ENCODE results near the gene GPR62. TPM values are rescaled to one million over a fixed set of nuclear protein-coding genes. Genes with fewer than 3 reads are reported as not detected.

Gene GPR62
- total RNA-seq, 1 donor from 2014 or later: not detected

DNA sequence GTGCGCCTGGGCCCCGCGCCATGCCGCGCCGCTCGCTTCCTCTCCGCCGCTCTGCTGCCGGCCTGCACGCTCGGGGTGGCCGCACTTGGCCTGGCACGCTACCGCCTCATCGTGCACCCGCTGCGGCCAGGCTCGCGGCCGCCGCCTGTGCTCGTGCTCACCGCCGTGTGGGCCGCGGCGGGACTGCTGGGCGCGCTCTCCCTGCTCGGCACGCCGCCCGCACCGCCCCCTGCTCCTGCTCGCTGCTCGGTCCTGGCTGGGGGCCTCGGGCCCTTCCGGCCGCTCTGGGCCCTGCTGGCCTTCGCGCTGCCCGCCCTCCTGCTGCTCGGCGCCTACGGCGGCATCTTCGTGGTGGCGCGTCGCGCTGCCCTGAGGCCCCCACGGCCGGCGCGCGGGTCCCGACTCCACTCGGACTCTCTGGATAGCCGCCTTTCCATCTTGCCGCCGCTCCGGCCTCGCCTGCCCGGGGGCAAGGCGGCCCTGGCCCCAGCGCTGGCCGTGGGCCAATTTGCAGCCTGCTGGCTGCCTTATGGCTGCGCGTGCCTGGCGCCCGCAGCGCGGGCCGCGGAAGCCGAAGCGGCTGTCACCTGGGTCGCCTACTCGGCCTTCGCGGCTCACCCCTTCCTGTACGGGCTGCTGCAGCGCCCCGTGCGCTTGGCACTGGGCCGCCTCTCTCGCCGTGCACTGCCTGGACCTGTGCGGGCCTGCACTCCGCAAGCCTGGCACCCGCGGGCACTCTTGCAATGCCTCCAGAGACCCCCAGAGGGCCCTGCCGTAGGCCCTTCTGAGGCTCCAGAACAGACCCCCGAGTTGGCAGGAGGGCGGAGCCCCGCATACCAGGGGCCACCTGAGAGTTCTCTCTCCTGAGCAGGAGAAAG, 951 bp downstream of the GPR62 start:
- no peak for DNase-seq (ENCODE audit: low read depth)

DNA sequence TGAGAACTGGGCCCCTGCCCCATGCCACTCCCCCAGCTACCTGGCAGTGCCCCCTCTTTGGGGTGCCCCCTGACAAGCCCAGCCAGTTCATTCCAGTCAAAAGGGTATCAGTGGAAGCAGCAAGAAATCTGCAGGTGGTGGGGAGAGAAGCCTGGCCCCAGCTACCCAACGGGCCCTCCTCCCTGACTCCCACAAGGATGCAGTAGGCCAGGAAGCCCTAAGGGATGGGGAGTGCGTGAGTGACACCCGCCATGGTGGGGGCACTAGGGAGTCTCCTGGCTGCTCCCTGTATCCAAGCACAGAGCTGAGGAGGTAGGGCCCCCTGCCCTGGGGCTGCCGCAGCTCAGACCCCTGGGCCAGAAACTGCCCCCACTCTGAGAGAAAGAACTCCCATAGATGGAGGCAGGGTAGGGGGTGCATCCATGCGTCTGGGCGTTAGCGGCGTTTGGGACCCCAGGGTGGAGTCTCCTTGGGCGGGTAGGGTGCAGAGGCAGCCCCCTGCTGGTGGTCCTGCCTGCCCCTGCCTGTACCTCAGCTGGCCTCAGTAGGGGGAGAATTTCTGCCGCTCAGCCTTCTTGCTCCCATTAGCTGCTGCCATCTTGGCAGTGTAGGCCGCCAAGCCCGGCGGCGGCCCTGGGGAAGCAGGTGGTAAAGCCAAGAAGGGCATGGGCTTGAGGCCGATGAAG, 2.5 kb downstream of the GPR62 start:
- DNase-seq (ENCODE audit: low read depth): no peak

DNA sequence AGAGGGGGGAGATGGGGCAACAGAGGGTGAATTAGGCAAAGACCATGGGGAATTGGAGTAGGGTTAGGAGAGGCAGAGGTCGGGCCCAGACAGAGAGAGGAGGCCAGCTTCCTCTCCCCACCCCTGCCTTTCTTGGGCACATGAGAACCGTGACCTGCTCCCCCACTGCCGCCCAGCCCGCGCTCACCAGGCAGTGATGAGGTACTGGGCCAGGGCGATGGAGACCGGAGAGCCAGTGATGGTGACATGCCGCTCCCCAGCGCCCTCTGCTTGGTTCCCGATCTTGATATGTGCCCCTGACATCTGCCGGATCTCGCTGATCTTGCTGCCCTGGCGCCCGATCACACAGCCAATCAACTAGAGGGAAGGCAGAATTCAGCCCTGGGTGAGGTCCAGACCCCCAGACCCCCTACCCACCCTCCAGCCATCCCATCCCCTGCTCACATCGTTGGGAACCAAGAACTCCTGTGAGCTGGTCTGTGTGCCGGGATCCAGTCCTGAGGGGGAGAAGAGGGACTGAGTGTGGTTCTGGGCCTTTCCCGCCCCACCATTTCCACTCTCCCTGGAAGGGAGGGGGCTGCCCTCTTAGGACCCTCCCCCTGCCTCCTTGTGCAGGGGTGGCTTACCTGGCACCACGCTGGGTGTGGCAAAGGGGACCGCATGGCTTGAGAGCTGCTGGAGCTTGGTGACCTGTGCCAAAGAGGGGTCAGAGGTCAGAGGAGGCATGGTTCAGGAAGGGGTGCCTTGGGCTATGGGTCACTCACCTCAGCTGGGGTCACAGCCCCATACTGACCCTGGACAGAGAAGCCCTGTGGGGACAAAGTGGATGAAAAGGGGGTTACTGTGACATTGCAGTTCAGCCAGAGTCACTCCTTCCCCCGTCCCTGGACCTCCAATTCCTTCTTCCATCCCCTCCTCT, 3.7 kb downstream of the GPR62 start:
- DNase-seq (ENCODE audit: low read depth): no peak

DNA sequence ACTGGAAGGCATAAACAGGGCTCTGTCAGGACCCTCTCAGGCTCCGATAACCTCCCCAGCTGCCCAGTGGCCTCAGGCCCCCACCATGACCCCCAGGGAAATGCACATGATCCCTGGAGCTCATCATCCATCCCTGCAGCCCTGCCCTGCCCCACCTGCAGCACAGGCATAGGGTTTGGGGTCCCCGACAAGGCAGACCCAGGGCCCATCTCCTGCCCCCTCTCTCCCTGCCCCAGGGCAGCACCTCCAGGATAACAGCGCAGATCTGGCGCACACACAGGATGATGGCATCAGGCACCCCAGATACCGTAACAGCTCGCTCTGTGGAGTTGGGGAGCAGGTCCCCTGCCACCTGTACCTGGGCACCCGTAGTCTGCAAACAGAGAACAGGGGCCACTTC, 4.5 kb downstream of the GPR62 start:
- DNase-seq (ENCODE audit: low read depth): no peak

DNA sequence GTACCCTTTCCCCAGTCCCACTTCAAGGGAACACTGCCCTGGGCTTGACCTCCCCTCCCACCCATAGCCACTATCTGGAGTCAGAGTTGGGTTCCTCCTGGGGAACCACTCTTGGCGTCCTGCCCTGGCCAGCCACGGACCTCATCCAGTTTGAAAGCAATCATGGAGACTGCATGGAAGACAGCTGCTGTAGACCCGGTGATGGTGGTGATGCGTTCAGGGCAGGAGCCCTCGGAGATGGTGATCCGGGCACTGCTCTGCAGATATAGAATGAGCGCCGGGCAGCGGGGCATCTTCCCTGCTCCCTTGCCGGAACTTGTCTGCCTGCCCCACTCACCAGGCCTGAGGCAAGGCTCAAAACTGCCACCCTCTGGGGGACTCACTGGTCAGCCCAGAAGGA, 5.2 kb downstream of the GPR62 start:
- DNase-seq (ENCODE audit: low read depth): no peak

DNA sequence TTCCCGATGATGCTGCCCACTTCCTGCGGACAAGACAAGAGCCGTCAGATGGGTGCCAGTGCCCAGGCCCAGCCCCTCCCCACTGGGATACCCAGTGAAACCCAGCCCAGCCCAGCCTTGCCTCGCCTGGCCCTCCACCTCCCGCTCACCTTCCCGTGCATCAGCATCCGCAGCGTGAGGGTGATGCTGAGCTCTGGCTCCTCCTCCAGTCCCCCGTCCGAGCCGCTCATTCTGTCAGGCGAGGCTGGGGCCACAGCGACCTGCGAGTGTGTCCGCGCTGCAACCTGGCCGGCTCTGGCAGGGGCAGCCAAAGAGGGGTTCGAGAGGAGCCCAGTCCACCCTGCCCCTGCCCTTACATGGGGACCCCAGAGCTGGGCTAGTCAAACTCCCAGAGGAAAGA, 5.8 kb downstream of the GPR62 start:
- no peak for DNase-seq (ENCODE audit: low read depth)

DNA sequence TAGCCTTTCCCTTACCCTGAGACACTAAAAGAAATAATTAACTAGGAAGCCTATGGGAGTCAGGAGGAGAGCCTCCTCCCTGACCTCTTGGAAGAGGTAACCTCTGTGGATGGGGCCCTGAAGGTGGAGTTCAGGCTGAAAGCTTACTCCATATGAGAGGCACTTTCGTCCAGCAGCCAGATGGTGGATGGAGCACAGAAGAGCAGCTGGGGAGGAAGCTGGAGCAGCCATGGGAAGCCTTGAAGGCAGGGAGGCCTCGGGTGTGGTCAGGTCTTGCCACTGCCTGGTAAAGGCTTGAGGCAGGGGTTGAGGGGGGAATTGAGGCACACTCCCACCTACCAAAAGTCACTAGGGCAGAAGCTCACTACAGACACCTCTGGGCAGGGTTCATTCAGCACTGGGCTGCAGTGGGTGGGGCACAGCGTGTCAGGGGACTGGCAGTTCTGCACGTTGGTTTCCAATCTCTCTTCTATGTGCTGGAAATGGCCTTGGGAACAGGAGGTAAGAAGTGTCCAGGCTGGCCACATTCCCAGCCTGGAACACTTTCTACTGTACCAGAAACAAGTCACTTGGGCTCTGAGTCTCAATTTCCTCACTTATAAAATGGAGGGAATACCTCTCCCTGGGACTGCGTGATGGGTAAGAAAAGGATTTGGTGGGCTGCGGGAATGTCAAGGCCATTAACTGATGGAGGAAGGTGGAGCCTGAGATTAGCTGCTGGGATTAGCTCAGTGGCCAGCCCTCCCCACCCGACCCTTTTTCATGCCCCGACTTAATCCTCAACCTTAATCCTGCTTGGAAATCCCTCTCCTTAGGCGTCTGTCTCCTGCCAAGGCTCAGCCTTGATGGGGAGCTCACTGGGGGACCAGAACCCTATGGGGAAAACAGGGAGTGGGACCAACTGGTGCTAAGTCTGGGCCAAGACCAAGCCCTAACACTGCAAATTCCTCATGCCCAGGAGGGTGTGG, 6.7 kb downstream of the GPR62 start:
- no peak for DNase-seq (ENCODE audit: low read depth)

DNA sequence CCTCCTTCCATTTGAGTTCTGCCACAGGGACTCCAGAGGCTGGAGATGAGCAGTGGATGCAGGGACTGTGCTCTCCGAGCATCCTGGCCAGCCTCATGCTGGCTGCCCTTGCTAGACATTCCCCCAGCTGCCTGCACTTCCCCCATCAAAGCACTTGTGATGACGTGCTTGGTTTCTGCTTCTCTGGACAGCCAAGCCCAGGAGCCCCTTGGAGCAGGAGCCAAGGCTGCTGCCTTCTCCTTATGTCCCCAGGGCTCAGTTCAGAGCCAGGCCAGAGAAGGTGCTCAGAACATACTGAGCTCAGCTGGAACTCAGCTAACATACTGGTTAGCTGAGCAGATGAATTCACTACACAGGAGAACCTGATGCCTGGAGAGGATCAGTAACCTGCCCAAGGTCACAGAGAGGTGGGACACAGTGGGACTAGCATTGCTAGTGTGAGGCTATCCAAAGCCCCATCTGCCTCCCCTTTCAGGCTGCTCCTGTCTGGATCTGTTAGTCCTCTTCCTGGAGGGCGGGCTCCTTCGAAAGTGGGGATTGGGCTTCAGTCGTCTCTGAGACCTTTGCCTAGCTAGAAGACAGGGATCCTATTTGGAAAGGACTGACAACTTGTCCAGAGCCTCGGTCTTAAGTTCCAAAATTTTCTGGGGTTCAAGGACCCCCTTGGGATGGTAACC, 7.8 kb downstream of the GPR62 start:
- no peak for DNase-seq (ENCODE audit: low read depth)

DNA sequence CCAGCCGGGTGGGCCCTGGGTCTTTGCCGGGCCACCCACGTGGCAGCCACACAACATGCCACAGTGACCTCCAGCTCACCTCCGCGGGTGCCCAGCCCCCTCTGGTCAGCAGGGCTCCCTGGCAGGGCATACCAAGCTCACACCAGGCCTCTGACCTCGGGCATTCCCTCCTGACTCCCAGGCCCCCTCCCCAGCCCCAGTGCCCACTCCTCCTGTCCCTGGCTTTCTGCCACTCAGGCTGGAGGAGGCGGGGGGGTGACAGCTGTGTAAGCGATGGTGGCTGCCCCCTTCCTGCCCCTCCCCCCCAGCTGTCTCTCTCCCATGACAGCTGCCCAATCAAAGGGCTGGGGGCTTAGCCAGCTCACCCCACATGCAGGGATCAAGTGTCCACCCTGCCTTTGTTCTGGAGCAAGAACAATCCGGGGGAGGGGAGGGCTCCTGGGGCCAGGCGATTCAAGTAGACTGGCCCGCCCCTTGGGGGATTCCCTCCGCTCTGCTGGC, 8.8 kb downstream of the GPR62 start:
- no peak for DNase-seq (ENCODE audit: low read depth)

DNA sequence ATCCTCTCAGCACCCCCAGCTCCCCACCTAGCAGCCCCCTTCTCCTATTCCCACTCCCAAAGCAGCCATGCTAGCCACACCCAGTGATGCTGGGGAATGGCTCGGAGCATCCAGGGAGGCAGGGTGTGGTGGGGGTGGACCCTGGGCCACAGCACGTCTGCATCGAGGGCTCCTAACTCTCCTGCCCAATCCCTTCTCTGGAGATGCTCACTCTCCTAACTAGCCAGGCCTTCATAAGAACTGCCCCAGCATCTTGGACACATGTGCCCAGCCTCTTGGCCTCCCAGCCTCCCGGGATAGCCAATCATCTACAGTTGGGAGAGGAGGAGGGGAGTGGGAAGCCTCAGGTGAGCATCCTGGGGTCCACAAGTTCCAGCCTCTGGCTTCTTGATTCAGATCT, 9.3 kb downstream of the GPR62 start:
- no peak for DNase-seq (ENCODE audit: low read depth)

DNA sequence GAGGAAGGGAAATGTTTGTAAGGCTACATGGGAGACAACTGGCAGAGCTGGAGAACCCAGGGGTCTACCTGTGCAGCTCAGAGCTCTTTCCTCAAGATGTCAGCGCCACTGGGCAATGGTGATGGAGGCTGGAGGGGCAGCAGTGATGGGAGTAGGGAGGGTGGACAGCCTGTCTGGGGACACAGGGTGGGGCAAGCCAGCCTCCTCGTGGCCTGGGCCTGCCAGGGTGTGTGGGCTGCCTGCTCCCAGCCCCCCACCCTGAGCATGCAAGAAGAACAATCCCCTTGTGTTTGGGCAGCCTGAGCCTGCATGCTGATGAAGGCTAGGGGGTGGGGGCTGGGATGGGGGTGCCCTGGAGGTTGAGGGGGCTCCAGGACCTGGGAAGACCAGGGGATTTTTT, 10.8 kb downstream of the GPR62 start:
- no peak for DNase-seq (ENCODE audit: low read depth)

DNA sequence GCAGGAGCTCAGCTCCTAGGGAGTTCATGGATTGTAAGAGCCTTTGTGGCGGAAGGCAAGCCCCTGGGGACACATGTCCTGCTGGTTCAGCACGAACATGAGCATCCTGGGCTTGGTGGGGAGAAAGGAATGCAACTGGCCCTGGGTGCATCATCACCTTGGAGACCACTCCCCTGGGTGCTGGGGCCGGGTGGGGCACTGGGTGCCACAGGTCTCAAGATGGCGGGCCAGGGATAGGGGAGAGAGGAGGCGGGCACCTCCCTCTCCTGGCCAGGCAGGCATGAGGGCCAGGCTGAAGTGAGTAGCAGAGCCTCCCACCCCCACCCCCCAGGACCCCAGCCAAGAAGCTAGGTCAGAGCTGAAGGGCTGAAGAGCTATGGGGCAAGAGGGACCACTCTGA, 11.3 kb downstream of the GPR62 start:
- no peak for DNase-seq (ENCODE audit: low read depth)

DNA sequence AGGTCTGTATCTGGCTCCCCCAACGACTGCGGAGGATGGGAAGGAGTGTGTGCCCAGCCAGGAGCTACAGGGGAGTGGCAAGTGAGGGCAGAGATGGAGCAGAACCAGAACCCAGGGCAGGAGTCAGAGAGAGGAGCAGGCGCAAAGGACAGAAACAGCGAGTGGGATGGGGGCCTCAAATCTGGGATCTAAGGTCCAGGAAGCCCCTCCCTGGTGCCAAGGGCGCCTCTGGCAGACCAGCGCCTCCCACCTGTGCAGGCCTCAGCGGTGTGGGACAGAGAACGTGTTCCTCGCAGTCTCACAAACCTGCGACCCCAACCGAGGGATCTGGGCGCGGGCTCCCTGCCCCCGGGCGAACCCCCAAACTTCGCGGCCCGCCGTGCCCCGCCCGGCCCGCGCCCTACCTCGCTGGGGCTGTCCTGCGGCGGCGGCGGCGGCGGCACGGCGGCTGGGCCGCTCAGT, 11.8 kb downstream of the GPR62 start:
- DNase-seq (ENCODE audit: low read depth): no peak

DNA sequence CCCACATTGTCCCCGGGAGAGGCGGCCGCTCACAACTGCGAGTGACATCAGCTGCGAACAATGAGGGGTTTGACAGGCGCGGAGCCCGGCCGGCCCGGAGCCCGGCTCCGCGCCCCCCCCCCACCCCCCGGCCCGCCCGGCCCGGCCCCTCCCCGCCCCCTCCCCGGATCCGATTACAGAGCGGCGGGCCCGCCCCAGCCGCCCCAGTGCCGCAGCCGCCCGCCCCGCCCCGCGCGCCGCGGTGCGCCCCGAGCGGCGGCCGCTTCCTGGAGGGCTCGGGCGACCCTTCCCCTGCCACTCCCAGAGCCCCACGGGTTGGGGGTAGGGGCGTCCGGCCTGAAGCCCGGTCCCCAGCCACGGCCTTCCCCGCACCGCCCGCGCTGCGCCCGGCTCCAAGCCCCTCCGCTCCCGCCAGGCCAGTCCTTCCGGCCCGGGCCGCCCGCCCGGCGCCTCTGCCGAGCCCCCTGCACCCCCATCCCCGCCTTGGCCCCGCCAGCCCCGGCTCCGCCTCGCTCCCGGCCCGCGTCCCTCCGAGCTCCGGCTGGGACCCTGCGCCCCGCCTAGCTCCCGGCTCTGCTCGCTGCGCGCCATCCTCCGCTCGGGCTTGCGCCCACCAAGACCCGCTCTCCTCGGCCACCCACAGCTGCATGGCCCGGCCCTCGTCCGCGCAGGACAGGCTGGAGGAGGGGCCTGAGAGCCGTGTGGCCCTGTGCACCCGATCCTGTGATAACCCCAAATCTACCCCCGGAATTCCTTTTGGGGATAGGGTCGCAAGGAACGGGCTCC, 12.4 kb downstream of the GPR62 start, which contains the start of gene PCBP4:
Gene PCBP4, minus strand, starts transcription at position 71 of the 786 bp plus-strand sequence. CDS start 6,214 bp downstream, outside the sequence.
- DNase-seq (ENCODE audit: low read depth): no peak

DNA sequence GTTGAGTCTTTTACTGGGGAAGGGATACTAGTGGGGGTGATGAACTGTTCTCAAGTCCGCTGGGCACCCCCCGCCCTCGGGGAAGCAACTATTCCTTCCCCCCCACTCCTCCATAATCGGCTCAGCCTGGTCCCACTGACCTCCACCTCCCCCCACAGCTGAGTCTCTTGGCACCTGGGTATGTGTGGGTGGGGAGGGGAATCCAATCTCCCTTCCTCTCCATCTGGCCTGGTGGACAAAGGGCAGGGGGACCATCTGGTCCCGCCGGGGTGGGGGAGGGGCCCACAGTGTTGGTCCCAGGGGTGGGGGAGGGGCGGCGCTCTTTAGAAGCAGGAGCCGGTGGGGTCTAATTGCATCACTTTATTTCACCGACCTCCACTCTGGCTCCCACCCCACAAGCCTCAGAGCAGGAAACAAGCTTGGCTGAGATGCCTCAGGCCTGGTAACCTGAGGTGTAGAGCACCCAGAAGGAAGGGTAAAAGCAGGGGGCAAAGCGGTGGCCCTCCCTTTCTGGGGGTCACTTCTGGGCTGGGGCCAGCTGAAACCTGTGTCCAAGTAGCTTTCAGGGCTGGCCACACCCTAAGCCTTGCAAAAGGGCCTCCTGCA, 13.1 kb downstream of the GPR62 start:
- no peak for DNase-seq (ENCODE audit: low read depth)

DNA sequence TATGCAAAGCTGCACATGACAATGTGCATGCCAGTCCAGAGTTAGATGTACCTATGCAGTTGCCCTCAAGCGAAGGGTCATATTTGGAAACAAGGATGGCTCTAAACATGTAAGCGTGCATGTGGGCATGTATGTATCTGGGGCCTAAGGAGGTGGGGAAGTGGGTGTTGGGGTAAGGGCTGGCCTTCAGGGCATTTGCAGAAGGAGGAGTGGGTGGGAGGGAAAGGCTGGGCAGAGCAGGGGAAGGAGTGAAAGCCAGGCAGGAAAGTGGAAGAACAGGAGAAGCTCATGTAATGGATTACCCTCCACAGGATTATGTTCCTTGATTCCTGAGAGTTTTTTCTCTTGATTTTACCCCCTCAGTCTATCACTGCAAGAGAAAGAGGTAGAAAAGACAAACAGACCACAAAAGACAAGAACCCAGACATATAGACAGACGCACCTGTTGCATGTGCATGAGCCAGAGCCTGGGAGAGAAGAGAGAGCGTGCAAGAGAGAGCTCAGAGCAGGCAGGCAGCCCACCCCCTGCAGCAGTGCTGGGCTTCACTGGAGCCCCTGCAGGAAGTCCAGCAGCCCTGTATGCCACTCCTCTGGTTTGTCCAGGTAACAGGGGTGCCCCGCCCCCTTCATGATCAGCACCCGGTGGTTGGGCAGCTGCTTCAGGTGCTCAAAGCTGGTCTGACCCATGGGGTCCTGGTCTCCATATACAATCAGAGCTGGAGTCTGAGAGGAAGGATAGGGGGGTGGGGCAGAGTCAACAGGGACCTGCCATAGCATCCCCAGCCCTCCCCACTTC, 13.9 kb downstream of the GPR62 start:
- no peak for DNase-seq (ENCODE audit: low read depth)

DNA sequence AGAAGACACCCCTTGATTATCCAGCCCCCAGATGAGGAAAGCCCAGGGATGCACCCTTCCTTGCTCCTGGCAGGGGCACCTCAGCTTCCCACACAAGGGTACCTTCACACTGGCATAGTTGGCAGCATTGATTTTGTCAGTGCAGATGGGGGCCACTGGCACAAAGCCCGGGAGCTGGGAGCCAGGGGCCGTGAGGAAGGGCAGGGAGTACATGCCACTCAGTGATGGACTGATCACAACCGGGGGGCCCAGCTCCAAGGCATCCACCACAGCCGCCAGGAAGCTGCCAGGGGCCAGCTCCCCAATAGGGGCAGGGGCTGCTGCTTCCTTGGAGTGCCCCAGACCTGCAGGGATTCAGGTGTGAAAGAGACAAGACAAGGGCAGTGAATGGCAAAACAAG, 14.7 kb downstream of the GPR62 start:
- DNase-seq (ENCODE audit: low read depth): no peak
